GM12878 (cell line): ENCODE results near the gene ASIC3. TPM values are rescaled to one million over a fixed set of nuclear protein-coding genes. Genes with fewer than 3 reads are reported as not detected.

Experiments used
- ATAC-seq: fragments of 200-7000 bp; cut with Tn5 transposase; 3 replicates; pipeline ENCODE4 v1.9.1; 2020; ENCODE audit warnings: mild to moderate bottlenecking, moderate library complexity
- BruUV-seq: library from RNA; stranded (reverse); fragments of 400-500 nt; replicated peaks from 2 replicates; lab custom pipeline; 2021; lab: Mats Ljungman, UMichigan
- CTCF ChIA-PET: fragments of 300-600 bp; sonication (Branson Sonifier 250); formaldehyde crosslinking; extraction: SDS; loops from one replicate; lab custom pipeline; 2021; ENCODE audit warnings: inconsistent platforms; lab: Yijun Ruan, JAX
- POLR2A ChIA-PET: fragments of 350-600 bp; formaldehyde crosslinking; extraction: SDS; loops from one replicate; lab custom pipeline; 2021; ENCODE audit warnings: inconsistent platforms; lab: Charles Lee
- RAD21 ChIA-PET: fragments of 300-600 bp; sonication (Branson Sonifier 250); formaldehyde crosslinking; loops from one replicate; lab custom pipeline; 2023; ENCODE audit warnings: antibody characterized with exemption; ENCODE audit not compliant: unreplicated experiment; lab: Charles Lee
- SMC1A ChIA-PET: fragments of 300-600 bp; sonication (Branson Sonifier 250); formaldehyde crosslinking; loops from one replicate; lab custom pipeline; 2023; ENCODE audit not compliant: unreplicated experiment, uncharacterized antibody; lab: Charles Lee
- DNase-seq: peaks from one replicate; pipeline ENCODE4 v3.0.0-alpha.2; 2011; ENCODE audit warnings: low read depth, low spot score
- FAIRE-seq: peaks from 3 replicates; lab custom pipeline; 2011; peaks lifted over from hg19 to GRCh38; lab: Jason Lieb, UNC
- H2AFZ ChIP-seq: 2 replicates; pipeline ENCODE4 v1.6.0; 2011; ENCODE audit warnings: low read depth, low read length, control low read depth; ENCODE audit not compliant: control insufficient read depth
- H3K27ac ChIP-seq: 2 replicates; pipeline ENCODE4 v1.5.1; 2011; ENCODE audit warnings: control low read depth; ENCODE audit not compliant: control insufficient read depth, insufficient read depth
- H3K27me3 ChIP-seq, 2 experiments: replicated peaks in 1 of 2; 2 replicates each; pipeline versions ENCODE4 v1.6.0 to v1.6.1; 2011; ENCODE audit warnings: low read length in 1 of 2; ENCODE audit not compliant: control insufficient read depth in 2 of 2, insufficient read depth in 2 of 2
- H3K36me3 ChIP-seq, 2 experiments: 2 replicates each; pipeline ENCODE4 v1.5.1; 2011; ENCODE audit warnings: low read length in 1 of 2; ENCODE audit not compliant: control insufficient read depth in 2 of 2, insufficient read depth in 2 of 2
- H3K4me1 ChIP-seq: 2 replicates; pipeline ENCODE4 v1.6.1; 2011; ENCODE audit warnings: mild to moderate bottlenecking, low read length, moderate library complexity, mixed read lengths; ENCODE audit not compliant: control insufficient read depth, insufficient read depth
- H3K4me2 ChIP-seq: 2 replicates; pipeline ENCODE4 v1.6.0; 2011; ENCODE audit warnings: control low read depth; ENCODE audit not compliant: control insufficient read depth, insufficient read depth
- H3K4me3 ChIP-seq: fragments of 200-600 bp; sonication (generic); 2 replicates; pipeline ENCODE4 v1.5.1; 2016
- H3K79me2 ChIP-seq: 2 replicates; pipeline ENCODE4 v1.6.0; 2011; ENCODE audit warnings: low read length; ENCODE audit not compliant: control insufficient read depth, insufficient read depth
- H3K9ac ChIP-seq: 2 replicates; pipeline ENCODE4 v1.8.0; 2011; ENCODE audit warnings: low read length, control low read depth, mixed read lengths; ENCODE audit not compliant: control insufficient read depth, insufficient read depth
- H3K9me3 ChIP-seq: replicated peaks from 3 replicates; pipeline ENCODE4 v1.5.1; 2011; ENCODE audit warnings: mild to moderate bottlenecking, low read length; ENCODE audit not compliant: control insufficient read depth, insufficient read depth
- H4K20me1 ChIP-seq: 2 replicates; pipeline ENCODE4 v1.6.0; 2011; ENCODE audit not compliant: control insufficient read depth, insufficient read depth
- CREB1 ChIP-seq: IDR thresholded peaks from 2 replicates; pipeline ENCODE4 v1.6.1; 2012; ENCODE audit warnings: low read depth, mild to moderate bottlenecking, inconsistent platforms
- GATAD2B ChIP-seq: fragments of 450-650 bp; conservative IDR thresholded peaks from 2 replicates; pipeline ENCODE4 v1.6.1; 2017; ENCODE audit warnings: low read depth, mild to moderate bottlenecking, moderate library complexity
- NBN ChIP-seq: fragments of 450-650 bp; IDR thresholded peaks from 2 replicates; pipeline ENCODE4 v1.6.1; 2016
- PRDM15 ChIP-seq: fragments of 450-650 bp; formaldehyde crosslinking; IDR thresholded peaks from 2 replicates; pipeline ENCODE4 v1.4.0; 2020; ENCODE audit warnings: mild to moderate bottlenecking, moderate library complexity
- RAD21 ChIP-seq: IDR thresholded peaks from 2 replicates; pipeline ENCODE4 v1.6.1; 2011; ENCODE audit warnings: mild to moderate bottlenecking, low read depth, low read length, moderate library complexity; ENCODE audit not compliant: insufficient read depth
- SMC3 ChIP-seq: IDR thresholded peaks from 2 replicates; pipeline ENCODE4 v1.6.1; 2011; ENCODE audit warnings: low read length, improper control_type of control experiment, borderline replicate concordance
- YY1 ChIP-seq: IDR thresholded peaks from 2 replicates; pipeline ENCODE4 v1.6.1; 2011; ENCODE audit warnings: low read depth, mild to moderate bottlenecking, low read length
- WGBS: methylation state at CpG from one replicate; pipeline ENCODE4 v1.1.6; 2016; ENCODE audit warnings: low lambda C conversion rate; ENCODE audit not compliant: insufficient replicate concordance, insufficient coverage; ENCODE audit errors: missing lambda C conversion rate; 5-methylcytosine and 5-hydroxymethylcytosine counted together
- in situ Hi-C: fragments of 300-500 bp; cut with MboI; formaldehyde crosslinking; loops from 9 replicates; pipeline ENCODE4 v1.14.3; 2018; ENCODE audit warnings: mixed read lengths
- intact Hi-C: fragments of 100-400 bp; cut with micrococcal nuclease; formaldehyde crosslinking; loops from one replicate; pipeline ENCODE4 v1.14.2; 2022; ENCODE audit not compliant: unreplicated experiment
- polyA plus RNA-seq, 11 experiments: library from polyadenylated mRNA; depleted of rRNA in 4 of 11; unstranded in 6 of 11; stranded (reverse) in 5 of 11; fragments of >200 nt; fragmentation: Nextera tagmentation in 4 of 11; fragmentation: Illumina TruSeq in 1 of 11; extraction: Ambion mirVana in 4 of 11; extraction: Trizol in 1 of 11; gene quantifications; 1 replicate in 1 of 11; 2 replicates in 10 of 11; pipeline versions ENCODE4 v1.2.1 to v1.2.3, GENCODE V29; 2011 to 2016; ENCODE audit warnings: inconsistent platforms in 2 of 11, missing spikeins in 2 of 11, low read depth in 1 of 11
- total RNA-seq, 4 experiments: library from RNA; depleted of rRNA in 3 of 4; stranded (reverse); fragments of >200 nt in 3 of 4; fragmentation: Illumina TruSeq in 1 of 4; extraction: Trizol in 1 of 4; gene quantifications; 2 replicates each; pipeline versions ENCODE4 v1.2.1 to v1.2.3, GENCODE V29; 2013 to 2021
- TF ChIP-seq, protein P1 (sequence below): fragments of 450-650 bp; formaldehyde crosslinking; IDR thresholded peaks from 2 replicates; pipeline ENCODE4 v1.5.0; 2022; ENCODE audit warnings: mild to moderate bottlenecking, missing genetic modification characterization
- TF ChIP-seq, protein P2 (sequence below), 3 experiments: IDR thresholded peaks in 2 of 3; conservative IDR thresholded peaks in 1 of 3; 2 replicates each; pipeline ENCODE4 v1.5.1; 2011; ENCODE audit warnings: low read depth in 3 of 3, low read length in 3 of 3, mild to moderate bottlenecking in 3 of 3, control low read depth in 2 of 3, moderate library complexity in 2 of 3, inconsistent platforms in 1 of 3, mixed read lengths in 1 of 3; ENCODE audit not compliant: control insufficient read depth in 2 of 3, insufficient read depth in 1 of 3; ENCODE audit errors: extremely low read depth in 1 of 3

ASIC3 gene
- total and polyA plus RNA-seq, 10 of the 15 experiments (the other 5 are each of a cell fraction or from before 2014, with no cell fraction given) = 0.07 to 1.0 (median 0.44) TPM; not detected in 4

- intact Hi-C loops = no loop called here
- no peaks in the 10 kb centered on the region for H3K36me3 ChIP-seq
- H3K79me2 ChIP-seq = no peaks in the 10 kb centered on the region
- peak; percentile 56 for FAIRE-seq
- 9% methylated on average over 34 of the region's 34 CpGs for WGBS
- RAD21 ChIA-PET = interaction anchor here (0.7 kb wide), 1 partner anchor 55 kb away, joined by 3 read pairs; no protein-coding TSS in a partner anchor
- CTCF ChIA-PET = interaction anchor here (0.7 to 2.4 kb wide), 13 partner anchors 9 to 235 kb away, joined by 3 to 14 read pairs (median 4); partner anchors contain the start of gene ABCB8
- no peak overlapping the region for H2AFZ ChIP-seq
- peak overlapping the region; percentile 50 for H3K4me2 ChIP-seq
- SMC1A ChIA-PET = interaction anchor here (1.0 to 1.4 kb wide), 2 partner anchors 10 to 139 kb away, joined by 3 read pairs; partner anchors contain the start of gene ABCB8
- H4K20me1 ChIP-seq = no peaks in the 10 kb centered on the region
- POLR2A ChIA-PET = no interaction called here
- TF ChIP-seq YY1 (0 out of 2 replicates have a peak, but pooled peaks have one; percentile 45), CREB1 (0 out of 2 replicates have a peak, but pooled peaks have one; percentile 10), NBN (0 out of 2 replicates have a peak, but pooled peaks have one; percentile 11), GATAD2B (0 out of 2 replicates have a peak, but pooled peaks have one; percentile 49), PRDM15 (CRISPR knock-in tag) (no peak), SMC3 (peak; percentile 57; the same call in 1 of the 2 replicates), RAD21 (peak; percentile 49)
- TF ChIP-seq, protein P1, sequence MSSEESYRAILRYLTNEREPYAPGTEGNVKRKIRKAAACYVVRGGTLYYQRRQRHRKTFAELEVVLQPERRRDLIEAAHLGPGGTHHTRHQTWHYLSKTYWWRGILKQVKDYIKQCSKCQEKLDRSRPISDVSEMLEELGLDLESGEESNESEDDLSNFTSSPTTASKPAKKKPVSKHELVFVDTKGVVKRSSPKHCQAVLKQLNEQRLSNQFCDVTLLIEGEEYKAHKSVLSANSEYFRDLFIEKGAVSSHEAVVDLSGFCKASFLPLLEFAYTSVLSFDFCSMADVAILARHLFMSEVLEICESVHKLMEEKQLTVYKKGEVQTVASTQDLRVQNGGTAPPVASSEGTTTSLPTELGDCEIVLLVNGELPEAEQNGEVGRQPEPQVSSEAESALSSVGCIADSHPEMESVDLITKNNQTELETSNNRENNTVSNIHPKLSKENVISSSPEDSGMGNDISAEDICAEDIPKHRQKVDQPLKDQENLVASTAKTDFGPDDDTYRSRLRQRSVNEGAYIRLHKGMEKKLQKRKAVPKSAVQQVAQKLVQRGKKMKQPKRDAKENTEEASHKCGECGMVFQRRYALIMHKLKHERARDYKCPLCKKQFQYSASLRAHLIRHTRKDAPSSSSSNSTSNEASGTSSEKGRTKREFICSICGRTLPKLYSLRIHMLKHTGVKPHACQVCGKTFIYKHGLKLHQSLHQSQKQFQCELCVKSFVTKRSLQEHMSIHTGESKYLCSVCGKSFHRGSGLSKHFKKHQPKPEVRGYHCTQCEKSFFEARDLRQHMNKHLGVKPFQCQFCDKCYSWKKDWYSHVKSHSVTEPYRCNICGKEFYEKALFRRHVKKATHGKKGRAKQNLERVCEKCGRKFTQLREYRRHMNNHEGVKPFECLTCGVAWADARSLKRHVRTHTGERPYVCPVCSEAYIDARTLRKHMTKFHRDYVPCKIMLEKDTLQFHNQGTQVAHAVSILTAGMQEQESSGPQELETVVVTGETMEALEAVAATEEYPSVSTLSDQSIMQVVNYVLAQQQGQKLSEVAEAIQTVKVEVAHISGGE (CRISPR knock-in tag) = no peak
- TF ChIP-seq, protein P2, sequence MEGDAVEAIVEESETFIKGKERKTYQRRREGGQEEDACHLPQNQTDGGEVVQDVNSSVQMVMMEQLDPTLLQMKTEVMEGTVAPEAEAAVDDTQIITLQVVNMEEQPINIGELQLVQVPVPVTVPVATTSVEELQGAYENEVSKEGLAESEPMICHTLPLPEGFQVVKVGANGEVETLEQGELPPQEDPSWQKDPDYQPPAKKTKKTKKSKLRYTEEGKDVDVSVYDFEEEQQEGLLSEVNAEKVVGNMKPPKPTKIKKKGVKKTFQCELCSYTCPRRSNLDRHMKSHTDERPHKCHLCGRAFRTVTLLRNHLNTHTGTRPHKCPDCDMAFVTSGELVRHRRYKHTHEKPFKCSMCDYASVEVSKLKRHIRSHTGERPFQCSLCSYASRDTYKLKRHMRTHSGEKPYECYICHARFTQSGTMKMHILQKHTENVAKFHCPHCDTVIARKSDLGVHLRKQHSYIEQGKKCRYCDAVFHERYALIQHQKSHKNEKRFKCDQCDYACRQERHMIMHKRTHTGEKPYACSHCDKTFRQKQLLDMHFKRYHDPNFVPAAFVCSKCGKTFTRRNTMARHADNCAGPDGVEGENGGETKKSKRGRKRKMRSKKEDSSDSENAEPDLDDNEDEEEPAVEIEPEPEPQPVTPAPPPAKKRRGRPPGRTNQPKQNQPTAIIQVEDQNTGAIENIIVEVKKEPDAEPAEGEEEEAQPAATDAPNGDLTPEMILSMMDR (IDR thresholded peaks at IDR 0.05 in 2 of 3, conservative IDR thresholded peaks at IDR 0.05 in 1 of 3; ENCODE audit: control insufficient read depth in 2 of 3, extremely low read depth in 1 of 3, insufficient read depth in 1 of 3, low read depth in 3 of 3, low read length in 3 of 3) = peak; percentile 83 to 97 (median 88)
- TF ChIP-seq, all 136 proteins: peak for 7
- Histone ChIP-seq H3K4me3 (no peak overlapping the region), H3K4me1 (peaks cover 9% of the 10 kb centered on the region), H3K9me3 (no peaks in the 10 kb centered on the region), H3K27me3 (peaks cover 8 to 10% of the 10 kb centered on the region in 2 experiments; a peak in 3 of 4 replicates), H3K27ac (no peak overlapping the region), H3K9ac (no peak overlapping the region)
- ATAC-seq (peak; percentile 84), DNase-seq (no peak)
- in situ Hi-C loops = no loop called here
- no TSS peak for BruUV-seq
Observed at GRCh38 chr7:151017953-151018420, 30.3 kb upstream of the ASIC3 start.
